Testis (tissue), 3 donors: ENCODE results near the gene BRD9. TPM values are rescaled to one million over a fixed set of nuclear protein-coding genes. Genes with fewer than 3 reads are reported as not detected.

Experiments
- DNase-seq: peaks from one replicate; pipeline ENCODE4 v3.0.0-alpha.2; 2019
- H3K27ac ChIP-seq, 2 donors: fragments of 200-600 bp; sonication (generic); one replicate each; pipeline ENCODE4 v1.5.1; 2019
- H3K27me3 ChIP-seq: fragments of 200-600 bp; sonication (generic); one replicate; pipeline ENCODE4 v1.5.1; 2019
- H3K36me3 ChIP-seq: fragments of 200-600 bp; sonication (generic); one replicate; pipeline ENCODE4 v1.5.1; 2017; ENCODE audit warnings: low read depth; ENCODE audit errors: missing control alignments
- H3K4me1 ChIP-seq: fragments of 200-600 bp; sonication (generic); one replicate; pipeline ENCODE4 v1.5.1; 2019
- H3K4me3 ChIP-seq, 2 donors: fragments of 200-600 bp; sonication (generic); one replicate each; pipeline ENCODE4 v1.5.1; 2017 to 2019
- H3K9me3 ChIP-seq: fragments of 200-600 bp; sonication (generic); one replicate; pipeline ENCODE4 v1.5.1; 2017
- CTCF ChIP-seq, 3 experiments: fragments of 450-650 bp in 2 of 3; fragments of 200-600 bp in 1 of 3; sonication (generic) in 1 of 3; IDR thresholded peaks; one replicate each; pipeline ENCODE4 v1.5.1; 2016 to 2019; ENCODE audit warnings: antibody characterized with exemption in 3 of 3, mild to moderate bottlenecking in 2 of 3, moderate library complexity in 1 of 3
- POLR2A ChIP-seq: fragments of 450-650 bp; IDR thresholded peaks from one replicate; pipeline ENCODE4 v1.6.1; 2017; ENCODE audit warnings: antibody characterized with exemption, mild to moderate bottlenecking, moderate library complexity
- WGBS, 2 donors: methylation state at CpG; one replicate each; pipeline ENCODE4 v1.1.5; 2018; 5-methylcytosine and 5-hydroxymethylcytosine counted together
- intact Hi-C: fragments of 100-400 bp; cut with DNase I; formaldehyde crosslinking; loops from one replicate; pipeline ENCODE4 v1.15.1; 2023; ENCODE audit warnings: low total_unique reads
- polyA plus RNA-seq: library from polyadenylated mRNA; stranded (reverse); fragments of 350-450 nt; fragmentation: Illumina TruSeq; extraction: RNeasy Lipid Tissue Mini Kit (QIAGEN cat#74804); gene quantifications from one replicate; pipeline ENCODE4 v1.2.3, GENCODE V29; 2014; ENCODE audit warnings: low read depth, low replicate concordance; ENCODE audit not compliant: insufficient read depth
- total RNA-seq, 2 donors: library from RNA; depleted of rRNA; stranded (reverse); fragments of >200 nt; gene quantifications; one replicate each; pipeline ENCODE4 v1.2.3, GENCODE V29; 2016

The BRD9 gene
- total and polyA plus RNA-seq, 3 donors from 2014 or later = 51.5 to 101 (median 68.6) TPM

- intact Hi-C loops = no loop called here
- DNase-seq = no peak
Measured at GRCh38 chr5:884345-885126, 8.1 kb downstream of the BRD9 start.

GRCh38 chr5:883475-884181 is 9.0 kb downstream of the BRD9 start:
- H3K4me3 ChIP-seq = no peak overlapping the region

More at GRCh38 chr5:884345-885126, 8.1 kb downstream of the BRD9 start:
- TF ChIP-seq CTCF (IDR thresholded peaks at IDR 0.05) = no peak
- no peak for TF ChIP-seq POLR2A
- Histone ChIP-seq H3K36me3 (no peaks in the 10 kb centered on the region), H3K4me3 (no peak overlapping the region), H3K4me1 (no peaks in the 10 kb centered on the region), H3K27ac (no peak overlapping the region), H3K27me3 (no peaks in the 10 kb centered on the region), H3K9me3 (no peaks in the 10 kb centered on the region)
- 88 to 89% methylated on average over 7 to 16 of the region's 16 CpGs for WGBS, 2 donors

GRCh38 chr5:882253-883183 is 10.1 kb downstream of the BRD9 start:
- no peak for DNase-seq
- intact Hi-C loops = no loop called here
- H3K36me3 ChIP-seq = no peaks in the 10 kb centered on the region

More at GRCh38 chr5:883475-884181, 9.0 kb downstream of the BRD9 start:
- no peak for DNase-seq
- H3K27me3 ChIP-seq = no peaks in the 10 kb centered on the region
- TF ChIP-seq CTCF (IDR thresholded peaks at IDR 0.05) = no peak
- no peaks in the 10 kb centered on the region for H3K36me3 ChIP-seq
- WGBS, 2 donors = 96 to 98% methylated on average over 12 to 29 of the region's 29 CpGs
- no peaks in the 10 kb centered on the region for H3K9me3 ChIP-seq
- H3K27ac ChIP-seq = no peak overlapping the region
- intact Hi-C loops = no loop called here
- no peaks in the 10 kb centered on the region for H3K4me1 ChIP-seq

GRCh38 chr5:881551-881935 is 11.1 kb downstream of the BRD9 start:
- Histone ChIP-seq H3K27ac (no peak overlapping the region), H3K27me3 (no peaks in the 10 kb centered on the region), H3K9me3 (no peaks in the 10 kb centered on the region), H3K4me3 (no peak overlapping the region), H3K36me3 (no peaks in the 10 kb centered on the region), H3K4me1 (no peaks in the 10 kb centered on the region)
- no peak for DNase-seq
- intact Hi-C loops = no loop called here
- no peak for TF ChIP-seq POLR2A
- no peak for TF ChIP-seq CTCF (IDR thresholded peaks at IDR 0.05)
- 89 to 92% methylated on average over 12 of the region's 12 CpGs for WGBS, 2 donors

More at GRCh38 chr5:882253-883183, 10.1 kb downstream of the BRD9 start:
- H3K4me3 ChIP-seq = no peak overlapping the region
- TF ChIP-seq CTCF (IDR thresholded peaks at IDR 0.05) (no peak), POLR2A (no peak)
- no peaks in the 10 kb centered on the region for H3K9me3 ChIP-seq
- 89 to 94% methylated on average over 32 to 33 of the region's 33 CpGs for WGBS, 2 donors
- H3K27ac ChIP-seq = no peak overlapping the region
- no peaks in the 10 kb centered on the region for H3K27me3 ChIP-seq
- no peaks in the 10 kb centered on the region for H3K4me1 ChIP-seq
